Measurements from ENCODE around the gene GZMA.
"Not testable (repeated sequence)": the region's sequence is repeated elsewhere in the genome, so short reads cannot be mapped to it uniquely, and the experiment has no call there.

The GZMA gene

GRCh38 chr5:55102348-55102747 is at the start of gene GZMA:
TSS of gene GZMA (plus strand) at chr5:55102646. CDS start at chr5:55102683, 37 bp downstream.
- DNase-seq: no peak

GRCh38 chr5:55055183-55055582 is 47.3 kb upstream of the GZMA start:
- no peak for DNase-seq

GRCh38 chr5:55062039-55062779 is 40.2 kb upstream of the GZMA start:
- DNase-seq: no peak

GRCh38 chr5:55063220-55063863 is 39.1 kb upstream of the GZMA start:
- DNase-seq: no peak

GRCh38 chr5:55063899-55064298 is 38.5 kb upstream of the GZMA start:
- DNase-seq: no peak

GRCh38 chr5:55064523-55064922 is 37.9 kb upstream of the GZMA start:
- DNase-seq: no peak

GRCh38 chr5:55066277-55066676 is 36.2 kb upstream of the GZMA start:
- no peak for DNase-seq

- DNase-seq: no peak
These were observed 31.5 kb upstream of the GZMA start for GRCh38 chr5:55070968-55071367.

GRCh38 chr5:55071413-55071812 is 31.0 kb upstream of the GZMA start:
- no peak for DNase-seq

- DNase-seq: no peak
These were observed 29.8 kb upstream of the GZMA start for GRCh38 chr5:55072666-55073065.

GRCh38 chr5:55073211-55073610 is 29.2 kb upstream of the GZMA start:
- no peak for DNase-seq

- no peak for DNase-seq
These were observed 20.9 kb upstream of the GZMA start for GRCh38 chr5:55081541-55081940.

- DNase-seq: not testable (repeated sequence)
These were observed 13.1 kb upstream of the GZMA start for GRCh38 chr5:55089301-55089700.

GRCh38 chr5:55091011-55091410 is 11.4 kb upstream of the GZMA start:
- not testable (repeated sequence) for DNase-seq

- no peak for DNase-seq
These were observed 6.3 kb upstream of the GZMA start for GRCh38 chr5:55096182-55096581.

GRCh38 chr5:55096861-55097260 is 5.6 kb upstream of the GZMA start:
- DNase-seq: no peak

- DNase-seq: not testable (repeated sequence)
These were observed 1.3 kb upstream of the GZMA start for GRCh38 chr5:55101148-55101547.

- no peak for DNase-seq
These were observed 730 bp upstream of the GZMA start for GRCh38 chr5:55101556-55102276.

GRCh38 chr5:55104036-55104772 is 1.8 kb downstream of the GZMA start:
- DNase-seq: no peak

GRCh38 chr5:55104946-55105701 is 2.7 kb downstream of the GZMA start:
- DNase-seq: peak; percentile 5

GRCh38 chr5:55105976-55106375 is 3.5 kb downstream of the GZMA start:
- not testable (repeated sequence) for DNase-seq

GRCh38 chr5:55108661-55109060 is 6.2 kb downstream of the GZMA start:
- no peak for DNase-seq

Measured in hematopoietic multipotent progenitor cell treated with erythropoietin and hydrocortisone succinate and interleukin-3 and kit ligand, for 8 days (in vitro differentiated cells).